ENCODE data around the gene SEMA3G.

- TF ChIP-seq FOXP2 (optimal IDR thresholded peaks at IDR 0.05; ENCODE audit: control extremely low read depth, extremely low read length, insufficient read depth), result no peak
- no peak for TF ChIP-seq EZH2 (IDR thresholded peaks at IDR 0.05)
Measured at GRCh38 chr3:52415800-52416199, 29.1 kb downstream of the SEMA3G start.
